PFSK-1 (cell line): ENCODE data around the gene RANBP17.

Source experiments
- FOXP2 ChIP-seq: optimal IDR thresholded peaks from 2 replicates; pipeline ENCODE3; 2011; ENCODE audit warnings: borderline replicate concordance, control low read depth, inconsistent platforms; ENCODE audit not compliant: insufficient read depth; ENCODE audit errors: extremely low read length, extremely low read depth
- POLR2AphosphoS5 ChIP-seq: IDR thresholded peaks from 2 replicates; pipeline ENCODE4 v1.6.1; 2012; ENCODE audit warnings: low read depth, mild to moderate bottlenecking, control low read depth, low read length, moderate library complexity
- SIN3A ChIP-seq: IDR thresholded peaks from 2 replicates; pipeline ENCODE4 v1.6.1; 2012; ENCODE audit warnings: mild to moderate bottlenecking, low read length, moderate library complexity, borderline replicate concordance; ENCODE audit not compliant: insufficient read depth
- TAF1 ChIP-seq: IDR thresholded peaks from 2 replicates; pipeline ENCODE4 v1.6.1; 2012; ENCODE audit warnings: low read length, control low read depth, borderline replicate concordance; ENCODE audit not compliant: insufficient read depth
- TF ChIP-seq, protein P1 (sequence below), 2 experiments: IDR thresholded peaks; 2 replicates each; pipeline versions ENCODE4 v1.6.1 to v1.8.0; 2011 to 2012; ENCODE audit warnings: low read depth in 2 of 2, low read length in 2 of 2, control low read depth in 1 of 2, inconsistent platforms in 1 of 2, mild to moderate bottlenecking in 1 of 2, moderate library complexity in 1 of 2; ENCODE audit not compliant: insufficient read depth in 1 of 2

The RANBP17 gene

DNA sequence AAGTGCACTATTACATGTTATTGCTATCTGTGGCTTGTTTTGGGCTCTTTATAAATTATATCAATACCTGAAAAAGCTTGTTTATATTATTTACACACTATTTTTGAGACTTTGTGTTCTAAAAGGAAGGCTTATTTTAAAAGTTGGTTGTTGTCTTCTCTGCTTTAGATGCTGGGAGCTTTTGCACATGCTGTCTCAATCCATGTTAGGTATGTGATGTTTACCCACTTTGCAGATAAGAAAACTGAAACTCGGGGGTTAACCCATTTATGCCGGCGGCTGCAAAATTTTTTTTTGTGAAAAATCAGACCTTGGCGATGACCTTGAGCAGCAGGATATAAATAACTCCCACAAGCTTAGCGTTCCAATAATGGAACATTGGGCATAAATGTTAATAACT lies 212.9 kb downstream of the RANBP17 start:
- no peak for TF ChIP-seq TAF1
- TF ChIP-seq FOXP2 = no peak
- no peak for TF ChIP-seq POLR2AphosphoS5
- TF ChIP-seq, protein P1, sequence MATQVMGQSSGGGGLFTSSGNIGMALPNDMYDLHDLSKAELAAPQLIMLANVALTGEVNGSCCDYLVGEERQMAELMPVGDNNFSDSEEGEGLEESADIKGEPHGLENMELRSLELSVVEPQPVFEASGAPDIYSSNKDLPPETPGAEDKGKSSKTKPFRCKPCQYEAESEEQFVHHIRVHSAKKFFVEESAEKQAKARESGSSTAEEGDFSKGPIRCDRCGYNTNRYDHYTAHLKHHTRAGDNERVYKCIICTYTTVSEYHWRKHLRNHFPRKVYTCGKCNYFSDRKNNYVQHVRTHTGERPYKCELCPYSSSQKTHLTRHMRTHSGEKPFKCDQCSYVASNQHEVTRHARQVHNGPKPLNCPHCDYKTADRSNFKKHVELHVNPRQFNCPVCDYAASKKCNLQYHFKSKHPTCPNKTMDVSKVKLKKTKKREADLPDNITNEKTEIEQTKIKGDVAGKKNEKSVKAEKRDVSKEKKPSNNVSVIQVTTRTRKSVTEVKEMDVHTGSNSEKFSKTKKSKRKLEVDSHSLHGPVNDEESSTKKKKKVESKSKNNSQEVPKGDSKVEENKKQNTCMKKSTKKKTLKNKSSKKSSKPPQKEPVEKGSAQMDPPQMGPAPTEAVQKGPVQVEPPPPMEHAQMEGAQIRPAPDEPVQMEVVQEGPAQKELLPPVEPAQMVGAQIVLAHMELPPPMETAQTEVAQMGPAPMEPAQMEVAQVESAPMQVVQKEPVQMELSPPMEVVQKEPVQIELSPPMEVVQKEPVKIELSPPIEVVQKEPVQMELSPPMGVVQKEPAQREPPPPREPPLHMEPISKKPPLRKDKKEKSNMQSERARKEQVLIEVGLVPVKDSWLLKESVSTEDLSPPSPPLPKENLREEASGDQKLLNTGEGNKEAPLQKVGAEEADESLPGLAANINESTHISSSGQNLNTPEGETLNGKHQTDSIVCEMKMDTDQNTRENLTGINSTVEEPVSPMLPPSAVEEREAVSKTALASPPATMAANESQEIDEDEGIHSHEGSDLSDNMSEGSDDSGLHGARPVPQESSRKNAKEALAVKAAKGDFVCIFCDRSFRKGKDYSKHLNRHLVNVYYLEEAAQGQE (IDR thresholded peaks at IDR 0.05; ENCODE audit: insufficient read depth in 1 of 2, low read depth in 2 of 2, low read length in 2 of 2) = no peak
- no peak for TF ChIP-seq SIN3A

DNA sequence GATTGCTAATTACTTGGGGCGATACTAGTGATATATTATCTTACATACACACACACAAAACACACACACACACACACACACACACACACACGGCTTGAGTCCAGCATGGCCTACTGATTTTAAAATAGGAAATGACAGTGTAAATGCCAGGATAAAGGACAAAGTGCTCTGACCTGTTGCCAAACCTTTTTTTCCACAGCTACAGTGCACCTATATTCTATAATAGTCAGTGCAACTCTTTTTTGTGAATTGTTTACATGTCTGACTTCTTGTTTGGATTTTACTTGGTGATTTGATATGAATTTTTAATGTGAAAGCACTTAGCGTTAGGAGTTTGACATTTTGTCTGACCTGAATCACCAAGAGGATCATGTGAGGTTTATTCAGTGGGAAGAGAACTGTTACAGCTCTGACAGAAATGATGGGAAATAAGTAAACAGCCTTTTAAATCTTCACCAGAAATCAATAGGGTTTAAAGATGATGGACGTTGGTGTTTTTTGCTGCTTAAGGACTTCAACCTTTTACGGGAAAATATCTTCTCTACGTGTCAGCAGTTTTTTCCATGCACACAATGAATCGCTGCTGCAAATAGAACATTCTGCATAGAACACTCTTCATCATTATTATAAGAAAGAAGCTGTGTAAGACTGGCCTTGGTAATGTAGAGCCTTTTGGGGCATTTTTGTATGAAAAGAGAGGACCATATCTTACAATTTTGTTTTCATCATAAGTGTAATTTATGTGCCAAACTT lies 218.5 kb downstream of the RANBP17 start:
- no peak for TF ChIP-seq POLR2AphosphoS5
- TF ChIP-seq FOXP2 = no peak
- no peak for TF ChIP-seq TAF1
- TF ChIP-seq, protein P1 (IDR thresholded peaks at IDR 0.05; ENCODE audit: insufficient read depth in 1 of 2, low read depth in 2 of 2, low read length in 2 of 2) = no peak
- TF ChIP-seq SIN3A = no peak

DNA sequence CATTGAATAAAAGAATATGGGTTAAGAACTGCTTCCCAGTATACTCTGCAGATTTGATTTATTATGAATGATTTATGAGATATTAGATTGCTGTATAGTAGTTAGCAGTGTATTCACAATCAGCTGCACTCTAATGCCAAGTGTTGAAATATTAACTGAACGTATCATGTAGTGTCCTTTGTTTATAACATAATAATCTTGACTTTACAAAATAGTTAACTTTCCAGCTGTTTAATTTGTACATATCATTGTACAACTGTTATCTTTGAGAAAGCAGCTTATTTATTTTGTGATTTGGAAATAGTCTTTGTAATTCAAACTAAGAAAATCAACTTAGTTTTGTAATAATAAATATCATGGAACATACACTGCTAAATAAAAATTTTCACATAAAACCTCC lies 219.5 kb downstream of the RANBP17 start:
- TF ChIP-seq, protein P1 (IDR thresholded peaks at IDR 0.05; ENCODE audit: insufficient read depth in 1 of 2, low read depth in 2 of 2, low read length in 2 of 2) = no peak
- TF ChIP-seq TAF1 (no peak), SIN3A (no peak), FOXP2 (no peak), POLR2AphosphoS5 (no peak)

DNA sequence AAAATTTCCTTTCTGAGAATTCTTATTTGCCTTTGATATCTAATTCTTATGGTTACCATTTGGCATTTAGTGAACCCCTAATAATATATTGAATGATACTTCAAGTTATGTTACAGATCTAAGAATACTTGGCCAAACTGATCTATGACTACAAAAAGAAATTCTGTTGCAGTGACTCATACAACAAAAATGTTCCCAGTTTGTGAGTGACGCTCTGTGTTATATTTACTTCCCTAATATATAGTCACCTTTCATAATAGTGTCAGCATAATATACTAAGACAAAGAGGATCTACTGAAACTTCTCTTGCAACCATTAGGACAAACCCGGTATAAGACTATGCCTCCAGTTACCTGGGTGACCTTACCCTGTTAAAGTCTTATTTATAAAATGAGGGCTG lies 230.4 kb downstream of the RANBP17 start:
- no peak for TF ChIP-seq SIN3A
- no peak for TF ChIP-seq TAF1
- no peak for TF ChIP-seq POLR2AphosphoS5
- TF ChIP-seq, protein P1 (IDR thresholded peaks at IDR 0.05; ENCODE audit: insufficient read depth in 1 of 2, low read depth in 2 of 2, low read length in 2 of 2) = no peak
- no peak for TF ChIP-seq FOXP2
